Measurements from ENCODE around the gene NPW.

The NPW gene

DNA sequence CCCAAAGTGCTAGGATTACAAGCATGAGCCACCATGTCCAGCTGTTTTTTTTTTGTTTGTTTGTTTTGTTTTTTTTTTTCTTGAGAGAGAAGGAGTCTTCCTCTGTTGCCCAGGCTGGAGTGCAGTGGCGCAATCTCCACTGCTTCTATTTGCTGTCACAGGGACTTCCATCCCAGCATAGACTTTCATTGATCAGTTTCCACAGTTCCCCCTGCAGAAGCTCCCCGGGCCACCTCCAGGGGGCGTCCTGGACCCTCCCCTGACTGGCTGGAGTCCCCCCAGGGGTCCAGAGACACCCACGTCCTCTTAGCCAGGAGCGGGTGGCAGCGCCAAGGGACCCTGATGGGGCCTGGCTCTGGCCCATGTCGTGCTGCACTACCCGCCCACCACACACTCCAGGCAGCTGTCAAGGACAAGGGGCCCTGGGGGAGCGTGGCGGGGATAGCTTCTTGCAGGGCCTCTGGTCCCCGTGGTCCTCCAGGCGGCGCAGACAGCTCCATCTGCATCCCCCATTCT is 3.1 kb upstream of the NPW start:
- H3K36me3 Mint-ChIP-seq (ENCODE audit: low read depth), result no peaks in the 10 kb centered on the region

DNA sequence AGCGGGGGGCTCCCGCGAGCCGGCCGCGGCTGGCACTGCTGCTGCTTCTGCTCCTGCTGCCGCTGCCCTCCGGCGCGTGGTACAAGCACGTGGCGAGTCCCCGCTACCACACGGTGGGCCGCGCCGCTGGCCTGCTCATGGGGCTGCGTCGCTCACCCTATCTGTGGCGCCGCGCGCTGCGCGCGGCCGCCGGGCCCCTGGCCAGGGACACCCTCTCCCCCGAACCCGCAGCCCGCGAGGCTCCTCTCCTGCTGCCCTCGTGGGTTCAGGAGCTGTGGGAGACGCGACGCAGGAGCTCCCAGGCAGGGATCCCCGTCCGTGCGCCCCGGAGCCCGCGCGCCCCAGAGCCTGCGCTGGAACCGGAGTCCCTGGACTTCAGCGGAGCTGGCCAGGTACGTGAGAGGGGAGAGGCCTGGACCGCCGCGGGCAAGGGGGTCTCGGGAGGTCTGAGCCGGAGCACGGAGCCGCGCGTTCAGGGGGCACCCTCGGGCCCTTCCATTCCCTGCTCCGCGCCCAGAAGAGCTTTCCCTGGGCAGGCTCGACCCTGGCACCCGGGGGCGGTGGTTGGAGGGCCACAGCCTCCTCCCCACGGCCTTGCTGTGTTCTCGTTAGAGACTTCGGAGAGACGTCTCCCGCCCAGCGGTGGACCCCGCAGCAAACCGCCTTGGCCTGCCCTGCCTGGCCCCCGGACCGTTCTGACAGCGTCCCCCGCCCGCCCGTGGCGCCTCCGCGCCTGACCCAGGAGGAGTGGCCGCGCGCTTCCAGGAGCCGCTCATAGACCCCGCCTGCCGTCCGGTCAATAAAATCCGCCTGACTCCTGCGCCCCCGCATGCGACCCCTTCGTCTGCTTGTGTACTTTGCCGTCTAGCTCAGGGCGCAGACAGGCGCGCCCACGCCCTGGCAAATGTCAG is 591 bp downstream of the NPW start:
- H3K4me1 Mint-ChIP-seq (ENCODE audit: low read depth), result no peaks in the 10 kb centered on the region
- no peaks in the 10 kb centered on the region for H3K36me3 Mint-ChIP-seq (ENCODE audit: low read depth)
- no peak overlapping the region for H3K4me3 Mint-ChIP-seq
- peaks cover 34% of the 10 kb centered on the region for H3K27me3 Mint-ChIP-seq (ENCODE audit: low read depth)
- H3K27ac Mint-ChIP-seq, result no peak overlapping the region
- H3K9me3 Mint-ChIP-seq, result no peaks in the 10 kb centered on the region

More for the DNA sequence above, 3.1 kb upstream of the NPW start:
- no peak overlapping the region for H3K27ac Mint-ChIP-seq
- H3K4me3 Mint-ChIP-seq, result no peak overlapping the region
- no peaks in the 10 kb centered on the region for H3K4me1 Mint-ChIP-seq (ENCODE audit: low read depth)
- H3K27me3 Mint-ChIP-seq (ENCODE audit: low read depth), result peaks cover 23% of the 10 kb centered on the region
- no peaks in the 10 kb centered on the region for H3K9me3 Mint-ChIP-seq

GRCh38 chr16:2022723-2023091 is 3.1 kb downstream of the NPW start:
- Mint-ChIP-seq H3K27ac (no peak overlapping the region), H3K4me1 (ENCODE audit: low read depth) (peaks cover 2% of the 10 kb centered on the region), H3K4me3 (peak overlapping the region; percentile 72), H3K9me3 (no peaks in the 10 kb centered on the region), H3K27me3 (ENCODE audit: low read depth) (peaks cover 43% of the 10 kb centered on the region), H3K36me3 (ENCODE audit: low read depth) (no peaks in the 10 kb centered on the region)

- H3K9me3 Mint-ChIP-seq, result no peaks in the 10 kb centered on the region
- no peaks in the 10 kb centered on the region for H3K36me3 Mint-ChIP-seq (ENCODE audit: low read depth)
- H3K27ac Mint-ChIP-seq, result no peak overlapping the region
- H3K27me3 Mint-ChIP-seq (ENCODE audit: low read depth), result peaks cover 45% of the 10 kb centered on the region
- H3K4me1 Mint-ChIP-seq (ENCODE audit: low read depth), result peaks cover 2% of the 10 kb centered on the region
- H3K4me3 Mint-ChIP-seq, result peak overlapping the region; percentile 72
Measured at GRCh38 chr16:2023092-2024031, 3.8 kb downstream of the NPW start.

DNA sequence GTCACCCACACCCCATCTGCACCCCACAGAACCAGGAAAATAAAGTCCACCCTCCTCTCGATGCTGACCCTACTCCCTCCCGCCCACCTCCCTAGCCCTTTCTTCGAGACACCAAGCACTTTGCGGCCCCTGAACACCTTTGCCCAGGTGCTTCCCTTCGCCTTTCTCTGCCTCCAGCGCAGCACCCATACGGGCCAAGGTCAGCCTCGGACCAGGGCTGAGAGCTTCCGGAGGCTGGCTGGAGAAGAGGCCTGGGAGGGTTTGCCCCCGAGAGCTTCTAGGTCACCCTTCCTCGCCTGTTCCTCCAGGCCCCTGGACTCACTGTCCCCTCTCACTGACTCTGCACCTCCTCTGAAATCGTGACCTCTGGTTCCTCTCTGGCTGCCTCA is 4.4 kb downstream of the NPW start:
- Mint-ChIP-seq H3K27ac (peak overlapping the region; percentile 10), H3K27me3 (ENCODE audit: low read depth) (peaks cover 44% of the 10 kb centered on the region), H3K4me3 (no peak overlapping the region), H3K9me3 (no peaks in the 10 kb centered on the region), H3K36me3 (ENCODE audit: low read depth) (no peaks in the 10 kb centered on the region), H3K4me1 (ENCODE audit: low read depth) (peaks cover 2% of the 10 kb centered on the region)

GRCh38 chr16:2025251-2025650 is 5.7 kb downstream of the NPW start:
- Mint-ChIP-seq H3K36me3 (ENCODE audit: low read depth) (no peaks in the 10 kb centered on the region), H3K9me3 (no peaks in the 10 kb centered on the region), H3K27me3 (ENCODE audit: low read depth) (peaks cover 42% of the 10 kb centered on the region), H3K4me3 (peak overlapping the region; percentile 64), H3K4me1 (ENCODE audit: low read depth) (peaks cover 2% of the 10 kb centered on the region), H3K27ac (no peak overlapping the region)

GRCh38 chr16:2025878-2026460 is 6.4 kb downstream of the NPW start:
- Mint-ChIP-seq H3K27ac (no peak overlapping the region), H3K27me3 (ENCODE audit: low read depth) (peaks cover 35% of the 10 kb centered on the region), H3K9me3 (no peaks in the 10 kb centered on the region), H3K36me3 (ENCODE audit: low read depth) (no peaks in the 10 kb centered on the region), H3K4me3 (peak overlapping the region; percentile 62), H3K4me1 (ENCODE audit: low read depth) (peaks cover 2% of the 10 kb centered on the region)

- Mint-ChIP-seq H3K9me3 (no peaks in the 10 kb centered on the region), H3K36me3 (ENCODE audit: low read depth) (no peaks in the 10 kb centered on the region), H3K27me3 (ENCODE audit: low read depth) (peaks cover 31% of the 10 kb centered on the region), H3K27ac (no peak within 1 kb of the TSS), H3K4me1 (ENCODE audit: low read depth) (peaks cover 2% of the 10 kb centered on the region), H3K4me3 (peak within 1 kb of the TSS; percentile 62)
Measured at GRCh38 chr16:2026461-2027023, 7.0 kb downstream of the NPW start, which contains the start of gene NHERF2. TSS of gene NHERF2 (plus strand) at chr16:2026902. CDS start at chr16:2027006, 104 bp downstream.

DNA sequence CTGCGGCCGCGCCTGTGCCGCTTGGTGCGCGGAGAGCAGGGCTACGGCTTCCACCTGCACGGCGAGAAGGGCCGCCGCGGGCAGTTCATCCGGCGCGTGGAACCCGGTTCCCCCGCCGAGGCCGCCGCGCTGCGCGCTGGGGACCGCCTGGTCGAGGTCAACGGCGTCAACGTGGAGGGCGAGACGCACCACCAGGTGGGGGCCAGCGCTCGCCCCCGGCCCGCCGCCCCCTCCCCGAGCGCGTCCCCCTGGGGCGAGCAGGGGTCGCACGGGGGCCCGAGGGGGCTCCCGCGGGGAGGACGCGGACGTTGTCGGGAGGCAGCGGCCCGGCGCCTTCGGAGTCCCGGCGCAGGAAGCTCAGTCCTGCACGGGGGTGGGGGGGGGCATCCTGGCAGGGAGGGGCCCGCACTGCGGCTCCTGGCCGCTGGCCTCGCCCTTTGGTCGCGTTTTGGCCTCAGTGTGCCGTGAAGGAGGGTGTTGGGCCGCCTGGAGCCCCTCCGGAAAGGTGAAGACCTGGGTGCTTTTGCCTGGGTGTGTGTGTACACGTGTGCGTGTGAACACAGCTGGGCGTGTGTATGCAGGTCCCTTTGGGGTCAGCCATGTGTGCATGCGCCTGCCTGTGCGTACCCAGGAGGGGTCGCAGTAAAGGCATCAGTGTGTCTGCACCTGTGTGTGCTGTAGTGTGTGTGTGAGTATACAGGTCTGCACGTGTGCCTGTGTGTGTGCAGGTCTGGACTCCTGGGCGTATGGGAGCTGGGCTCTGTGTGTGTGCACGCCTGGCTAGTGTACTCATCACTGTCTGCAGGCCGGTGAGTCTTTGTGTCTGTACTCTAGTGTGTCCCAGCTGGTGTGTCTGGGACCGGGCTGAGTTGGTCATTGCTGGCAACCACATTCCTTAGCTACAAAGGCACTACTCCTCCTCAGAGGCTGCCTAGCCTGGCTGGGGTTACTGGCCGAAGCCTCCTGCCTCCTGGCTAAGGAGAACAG is 7.7 kb downstream of the NPW start:
- H3K9me3 Mint-ChIP-seq, result no peaks in the 10 kb centered on the region
- no peak overlapping the region for H3K27ac Mint-ChIP-seq
- H3K4me1 Mint-ChIP-seq (ENCODE audit: low read depth), result peaks cover 2% of the 10 kb centered on the region
- H3K27me3 Mint-ChIP-seq (ENCODE audit: low read depth), result peaks cover 26% of the 10 kb centered on the region
- H3K4me3 Mint-ChIP-seq, result peak overlapping the region; percentile 23
- no peaks in the 10 kb centered on the region for H3K36me3 Mint-ChIP-seq (ENCODE audit: low read depth)

DNA sequence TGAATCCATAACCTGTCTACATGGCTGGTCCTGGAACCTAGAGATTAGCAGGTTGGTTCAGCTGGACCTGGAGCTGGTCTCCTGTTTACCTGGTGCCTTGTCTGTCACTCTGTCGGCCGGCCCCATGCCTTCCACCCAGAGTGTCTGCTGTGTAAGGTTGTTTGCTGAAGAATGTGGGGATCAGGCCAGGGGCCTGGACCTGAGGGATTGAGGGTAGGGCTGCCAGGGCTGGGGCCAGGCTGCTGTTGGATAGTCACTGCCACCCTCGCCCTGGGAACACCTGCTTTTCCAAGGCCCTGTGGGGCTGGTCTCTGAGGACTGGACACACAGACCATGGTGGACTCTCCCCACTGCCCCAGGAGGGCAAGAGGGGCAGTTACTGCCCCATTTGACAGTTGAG is 8.6 kb downstream of the NPW start:
- H3K36me3 Mint-ChIP-seq (ENCODE audit: low read depth), result no peaks in the 10 kb centered on the region
- no peak overlapping the region for H3K4me3 Mint-ChIP-seq
- H3K4me1 Mint-ChIP-seq (ENCODE audit: low read depth), result peaks cover 2% of the 10 kb centered on the region
- peaks cover 24% of the 10 kb centered on the region for H3K27me3 Mint-ChIP-seq (ENCODE audit: low read depth)
- H3K27ac Mint-ChIP-seq, result no peak overlapping the region
- H3K9me3 Mint-ChIP-seq, result no peaks in the 10 kb centered on the region

DNA sequence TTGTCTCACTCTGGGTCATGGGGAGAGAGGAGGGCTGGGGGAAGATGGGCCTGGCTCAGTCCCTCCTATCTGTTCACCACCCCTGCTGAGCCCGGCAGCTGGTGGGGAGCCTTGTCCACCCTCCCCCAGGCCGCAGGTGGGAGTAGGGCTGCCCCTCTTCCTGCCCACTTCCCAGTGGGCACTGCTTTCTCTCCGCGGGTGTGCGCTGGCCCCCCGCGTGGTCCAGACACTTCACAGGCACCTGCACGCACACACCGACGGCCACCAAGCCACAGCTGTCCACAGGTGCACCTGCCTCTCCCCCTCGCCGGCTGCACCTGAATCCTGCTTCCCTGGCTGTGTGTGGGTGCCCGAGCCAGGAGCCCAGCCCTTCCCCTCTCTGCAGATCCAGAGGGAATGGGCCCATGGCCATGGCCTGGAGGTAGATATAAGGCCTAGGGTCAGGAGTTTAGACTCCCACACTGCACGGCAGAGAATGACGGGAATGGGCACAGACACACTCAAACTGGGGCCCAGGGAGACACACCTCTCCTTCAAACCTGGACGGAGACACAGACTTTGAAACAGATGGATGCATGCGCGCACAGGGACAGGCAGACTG is 9.1 kb downstream of the NPW start:
- no peaks in the 10 kb centered on the region for H3K36me3 Mint-ChIP-seq (ENCODE audit: low read depth)
- peaks cover 24% of the 10 kb centered on the region for H3K27me3 Mint-ChIP-seq (ENCODE audit: low read depth)
- H3K4me1 Mint-ChIP-seq (ENCODE audit: low read depth), result peaks cover 2% of the 10 kb centered on the region
- no peak overlapping the region for H3K4me3 Mint-ChIP-seq
- H3K9me3 Mint-ChIP-seq, result no peaks in the 10 kb centered on the region
- H3K27ac Mint-ChIP-seq, result no peak overlapping the region

DNA sequence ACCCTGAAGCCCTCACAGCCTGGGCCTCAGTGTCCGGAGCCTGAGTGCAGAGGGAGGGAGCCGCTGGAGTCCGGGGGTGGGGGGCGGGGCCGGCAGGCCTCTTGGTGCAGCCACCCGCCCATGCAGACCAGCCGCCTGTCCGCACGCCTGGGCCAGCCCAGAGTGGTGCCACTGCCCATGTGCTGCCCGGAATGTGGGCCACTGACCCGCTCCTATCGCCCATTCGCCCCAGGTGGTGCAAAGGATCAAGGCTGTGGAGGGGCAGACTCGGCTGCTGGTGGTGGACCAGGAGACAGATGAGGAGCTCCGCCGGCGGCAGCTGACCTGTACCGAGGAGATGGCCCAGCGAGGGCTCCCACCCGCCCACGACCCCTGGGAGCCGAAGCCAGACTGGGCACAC is 9.8 kb downstream of the NPW start:
- H3K27me3 Mint-ChIP-seq (ENCODE audit: low read depth), result peaks cover 24% of the 10 kb centered on the region
- no peaks in the 10 kb centered on the region for H3K36me3 Mint-ChIP-seq (ENCODE audit: low read depth)
- peaks cover 2% of the 10 kb centered on the region for H3K4me1 Mint-ChIP-seq (ENCODE audit: low read depth)
- no peak overlapping the region for H3K27ac Mint-ChIP-seq
- no peak overlapping the region for H3K4me3 Mint-ChIP-seq
- no peaks in the 10 kb centered on the region for H3K9me3 Mint-ChIP-seq

GRCh38 chr16:2030036-2030435 is 10.5 kb downstream of the NPW start:
- Mint-ChIP-seq H3K4me3 (no peak overlapping the region), H3K36me3 (ENCODE audit: low read depth) (no peaks in the 10 kb centered on the region), H3K9me3 (no peaks in the 10 kb centered on the region), H3K27me3 (ENCODE audit: low read depth) (peaks cover 24% of the 10 kb centered on the region), H3K27ac (no peak overlapping the region), H3K4me1 (ENCODE audit: low read depth) (peaks cover 2% of the 10 kb centered on the region)
